ENCODE data around the gene POLE4.

DNA sequence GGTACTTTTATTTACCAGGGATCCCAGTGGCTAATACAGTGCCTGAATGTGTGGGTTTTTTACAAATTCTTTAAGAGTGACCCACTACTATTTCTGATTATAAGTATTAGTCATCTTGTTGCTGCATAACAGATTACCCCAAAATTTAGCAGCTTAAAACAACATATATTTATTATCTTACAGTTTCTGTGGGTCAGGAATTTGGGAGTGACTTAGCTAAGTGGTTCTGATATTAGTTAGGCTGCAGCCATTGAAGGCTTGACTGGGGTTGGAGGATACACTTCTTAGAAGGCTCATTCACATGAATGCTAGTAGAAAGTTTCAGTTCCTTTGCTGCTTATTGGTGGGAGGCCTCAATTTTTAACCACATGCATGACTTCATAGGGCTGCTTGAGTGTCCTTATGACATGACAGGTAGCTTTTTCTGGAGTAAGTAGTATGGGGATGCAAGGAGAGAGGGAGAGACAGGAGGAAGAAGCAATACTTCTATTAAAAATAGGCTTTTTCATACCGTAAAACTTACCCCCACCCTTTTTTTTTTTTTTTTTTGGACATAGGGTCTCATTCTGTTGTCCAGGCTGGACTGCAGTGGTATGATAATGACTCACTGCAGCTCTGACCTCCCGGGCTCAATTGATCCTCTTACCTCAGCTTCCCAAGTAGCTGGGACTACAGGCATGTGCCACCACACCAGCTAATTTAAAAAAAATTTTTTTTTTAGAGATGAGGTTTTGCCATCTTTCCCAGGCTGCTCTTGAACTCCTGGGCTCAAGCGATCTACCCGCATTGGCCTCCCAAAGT is 13.3 kb upstream of the POLE4 start:
- no peak for TF ChIP-seq POLR2A (IDR thresholded peaks at IDR 0.05; ENCODE audit: low read depth, low read length)
- TF ChIP-seq TAF1 (IDR thresholded peaks at IDR 0.05; ENCODE audit: borderline replicate concordance, low read depth, low read length), result no peak
- no peak for TF ChIP-seq POLR2AphosphoS5 (IDR thresholded peaks at IDR 0.05; ENCODE audit: low read depth, low read length)
